Right hindlimb (tissue), 1 donor: ENCODE results near the gene CRCP.
"Not testable (repeated sequence)": the region's sequence is repeated elsewhere in the genome, so short reads cannot be mapped to it uniquely, and the experiment has no call there.

Experiments used
- DNase-seq: peaks from one replicate; pipeline ENCODE4 v3.0.0-alpha.2; 2018

The CRCP gene

DNA sequence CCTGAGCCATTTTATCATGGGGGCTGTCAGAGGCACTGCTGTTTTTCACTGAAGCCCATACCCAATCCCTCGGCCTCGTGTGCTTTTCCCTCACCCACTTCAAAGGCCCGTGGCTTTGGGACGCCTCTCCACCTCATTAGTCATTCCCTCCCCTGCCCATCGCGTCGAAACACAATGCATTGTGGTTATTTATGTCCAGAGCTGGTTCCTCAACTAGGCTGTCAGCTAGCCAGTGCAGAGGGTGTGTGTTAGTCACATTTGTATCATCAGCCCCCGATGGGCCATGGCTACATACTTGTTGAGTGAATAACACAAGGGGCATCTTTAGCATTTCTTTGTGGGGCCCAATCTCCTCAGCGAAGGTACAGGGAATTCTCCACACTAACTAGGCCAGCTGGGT is 3.8 kb upstream of the CRCP start:
- DNase-seq = no peak

DNA sequence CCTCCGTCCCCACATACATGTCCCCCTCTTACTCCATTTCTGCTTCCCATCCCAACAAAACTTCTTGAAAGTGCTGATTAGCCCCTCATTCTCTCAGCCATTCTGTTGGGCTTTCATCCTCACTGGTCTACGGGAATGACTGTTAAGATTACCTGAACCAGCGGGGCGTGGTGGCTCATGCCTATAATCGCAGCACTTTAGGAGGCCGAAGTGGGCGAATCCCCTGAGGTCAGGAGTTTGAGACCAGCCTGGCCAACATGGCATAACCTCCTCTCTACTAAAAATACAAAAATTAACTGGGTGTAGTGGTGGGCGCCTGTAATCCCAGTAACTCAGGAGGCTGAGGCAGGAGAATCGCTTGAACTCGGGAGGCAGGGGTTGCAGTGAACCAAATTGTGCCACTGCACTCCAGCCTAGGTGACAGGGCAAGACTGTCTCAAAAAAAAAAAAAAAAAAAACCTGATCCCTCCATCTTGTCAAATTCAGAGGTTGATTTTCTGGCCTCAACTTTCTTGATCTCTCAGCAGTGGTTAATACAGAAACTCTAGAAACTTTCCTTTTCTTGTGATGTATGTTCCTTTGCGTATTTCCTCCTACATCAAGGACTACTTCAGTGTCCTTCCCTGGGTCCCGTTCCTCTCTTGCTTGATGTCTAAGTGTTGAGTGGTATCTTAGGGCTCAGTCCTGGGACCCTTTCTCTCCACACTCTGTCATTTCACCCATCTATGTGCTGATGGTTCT is 2.2 kb downstream of the CRCP start:
- not testable (repeated sequence) for DNase-seq

DNA sequence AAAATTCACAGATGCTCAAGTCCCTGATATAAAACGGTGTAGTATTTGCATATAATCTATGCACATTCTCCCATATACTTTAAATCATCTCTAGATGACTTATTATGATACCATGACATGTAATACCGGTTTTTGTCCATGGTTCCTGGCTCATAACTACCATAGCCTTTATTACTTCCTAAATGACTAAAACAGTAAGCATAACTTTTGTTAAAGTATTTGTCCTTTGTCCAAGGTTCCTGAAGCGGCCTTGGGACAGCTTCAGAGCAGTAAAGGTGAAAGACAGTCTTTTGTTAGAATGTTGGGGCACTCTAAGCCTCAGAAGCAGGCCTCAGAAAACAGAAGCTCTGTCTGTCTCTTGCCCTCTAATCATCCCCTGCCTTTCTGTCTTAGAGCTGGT is 4.0 kb downstream of the CRCP start:
- no peak for DNase-seq

DNA sequence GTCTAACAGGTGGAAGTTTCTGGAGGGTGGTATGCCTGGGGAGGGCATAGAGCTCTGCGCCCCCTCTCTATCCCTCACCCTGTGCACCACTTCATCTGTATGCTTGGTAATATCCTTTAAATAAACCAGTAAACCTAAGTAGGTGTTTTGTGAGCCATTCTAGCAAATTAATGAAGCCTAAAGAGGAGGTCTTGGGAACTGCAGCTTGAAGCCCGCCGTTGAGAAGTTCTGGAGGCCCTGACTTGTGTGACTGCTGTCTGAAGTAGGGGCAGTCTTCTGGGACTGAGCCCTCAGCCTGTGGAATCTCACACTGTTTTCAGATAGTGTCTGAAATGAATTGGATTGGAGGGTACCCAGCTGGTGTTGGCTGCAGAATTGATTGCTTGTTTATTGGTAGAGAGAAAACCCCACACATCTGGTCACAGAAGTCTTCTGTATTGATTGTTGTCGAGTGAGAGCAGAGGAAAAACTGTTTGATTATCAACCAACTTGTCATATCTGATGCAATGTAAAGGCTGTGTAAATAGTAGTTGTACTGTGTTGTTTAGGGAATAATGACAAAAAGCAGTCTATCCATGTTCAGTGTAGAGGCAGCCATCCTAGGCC is 4.7 kb downstream of the CRCP start:
- no peak for DNase-seq

DNA sequence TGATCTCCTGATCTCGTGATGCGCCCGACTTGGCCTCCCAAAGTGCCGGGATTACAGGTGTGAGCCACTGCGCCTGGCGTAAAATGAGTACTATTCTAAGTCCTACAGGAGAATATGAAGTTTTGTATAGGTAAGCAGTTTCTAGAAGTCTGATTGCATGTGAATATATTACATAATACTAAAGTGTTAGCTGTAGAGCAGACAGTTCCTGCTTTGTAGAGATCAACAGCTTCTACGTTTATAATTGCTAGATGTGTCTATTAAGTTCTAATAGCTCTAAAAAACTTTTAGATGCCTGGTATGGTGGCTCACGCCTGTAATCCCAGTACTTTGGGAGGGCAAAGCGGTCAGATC is 8.5 kb downstream of the CRCP start:
- DNase-seq = no peak

DNA sequence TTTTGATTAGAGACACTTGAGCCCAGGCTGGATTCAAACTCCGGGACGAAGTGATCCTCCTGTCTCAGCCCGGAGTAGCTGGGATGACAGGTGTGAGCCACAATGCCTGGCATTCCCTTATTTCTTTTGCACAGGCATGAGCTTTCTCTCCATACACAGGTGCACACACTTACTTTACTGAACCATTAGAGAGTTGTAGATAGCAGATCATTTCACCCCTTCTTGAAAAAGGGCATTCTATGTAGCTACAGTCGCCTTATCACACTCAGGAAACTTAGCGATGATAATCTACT is 9.9 kb downstream of the CRCP start:
- not testable (repeated sequence) for DNase-seq

DNA sequence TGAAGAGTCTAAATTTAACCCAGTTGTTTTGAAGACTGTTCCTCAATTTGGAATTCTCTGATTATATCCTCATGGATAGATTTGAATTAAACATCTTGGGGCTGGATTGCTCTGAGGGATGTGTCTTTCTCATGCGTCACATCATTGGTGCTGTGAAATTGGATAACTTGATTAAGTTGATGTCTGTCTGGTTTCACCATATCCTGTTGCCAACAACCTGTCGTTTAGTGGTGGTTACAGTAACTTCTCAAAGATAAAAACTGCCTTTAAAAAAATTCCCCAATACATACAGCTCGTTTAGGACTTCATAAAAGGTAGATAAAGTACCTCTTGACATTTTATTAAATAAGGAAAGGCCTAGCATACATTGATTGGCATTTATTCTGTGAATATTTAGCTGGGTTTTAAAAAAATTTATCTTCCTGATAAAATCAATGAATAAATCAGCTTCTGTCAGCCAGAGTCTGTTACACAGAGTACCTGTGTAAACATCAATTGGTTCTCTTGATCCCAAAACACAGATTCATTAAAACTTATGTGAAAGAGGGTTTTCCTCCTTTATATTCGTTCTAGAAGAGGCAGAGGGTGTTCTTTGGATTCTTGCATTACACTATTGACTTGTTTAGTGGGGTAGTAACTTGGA is 10.5 kb downstream of the CRCP start:
- no peak for DNase-seq

DNA sequence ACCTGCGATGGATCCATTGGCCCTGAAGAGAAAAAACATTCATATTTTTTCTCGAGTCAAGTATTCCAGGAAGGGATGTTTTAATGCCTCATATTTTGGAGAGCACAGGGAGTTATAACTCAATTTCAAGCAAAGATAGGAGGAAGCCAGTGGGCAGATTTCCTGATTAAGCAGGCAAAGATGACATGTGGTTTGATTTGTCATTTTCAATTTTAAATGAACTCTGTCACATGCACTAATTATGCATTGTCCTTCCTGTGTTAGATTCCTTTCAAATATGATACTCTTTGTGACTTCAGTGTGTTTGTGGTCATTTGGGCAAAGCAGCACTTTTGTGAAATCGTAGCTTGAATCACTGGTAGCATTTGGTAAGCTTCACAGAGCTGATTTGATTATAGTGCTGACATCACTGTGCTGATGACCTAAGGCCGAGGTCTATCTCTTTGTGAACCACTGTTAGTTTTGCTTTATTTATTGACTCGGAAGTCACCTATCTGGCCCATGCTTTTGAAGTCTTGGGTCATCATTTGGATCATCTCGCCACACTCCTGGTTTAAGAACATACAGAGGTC is 11.2 kb downstream of the CRCP start:
- DNase-seq = not testable (repeated sequence)

DNA sequence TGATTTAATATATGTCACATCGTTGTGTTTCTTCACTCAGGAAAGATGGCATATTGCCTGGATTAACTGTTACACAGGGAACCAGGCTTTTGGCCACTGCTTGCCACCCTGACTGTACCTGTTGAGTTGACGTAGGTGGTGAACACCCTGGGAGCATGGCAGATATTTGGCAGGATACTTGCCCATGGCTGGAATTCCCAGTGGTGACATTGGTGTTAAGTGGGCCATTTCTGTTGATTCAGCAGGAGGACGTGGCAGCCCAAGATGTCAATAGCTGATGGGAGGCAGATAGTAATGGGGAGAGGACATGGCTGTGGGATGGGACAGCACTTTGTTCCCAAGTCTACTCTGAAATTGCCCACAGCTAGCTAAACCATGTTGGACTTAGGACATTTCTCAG is 12.5 kb downstream of the CRCP start:
- DNase-seq = not testable (repeated sequence)

DNA sequence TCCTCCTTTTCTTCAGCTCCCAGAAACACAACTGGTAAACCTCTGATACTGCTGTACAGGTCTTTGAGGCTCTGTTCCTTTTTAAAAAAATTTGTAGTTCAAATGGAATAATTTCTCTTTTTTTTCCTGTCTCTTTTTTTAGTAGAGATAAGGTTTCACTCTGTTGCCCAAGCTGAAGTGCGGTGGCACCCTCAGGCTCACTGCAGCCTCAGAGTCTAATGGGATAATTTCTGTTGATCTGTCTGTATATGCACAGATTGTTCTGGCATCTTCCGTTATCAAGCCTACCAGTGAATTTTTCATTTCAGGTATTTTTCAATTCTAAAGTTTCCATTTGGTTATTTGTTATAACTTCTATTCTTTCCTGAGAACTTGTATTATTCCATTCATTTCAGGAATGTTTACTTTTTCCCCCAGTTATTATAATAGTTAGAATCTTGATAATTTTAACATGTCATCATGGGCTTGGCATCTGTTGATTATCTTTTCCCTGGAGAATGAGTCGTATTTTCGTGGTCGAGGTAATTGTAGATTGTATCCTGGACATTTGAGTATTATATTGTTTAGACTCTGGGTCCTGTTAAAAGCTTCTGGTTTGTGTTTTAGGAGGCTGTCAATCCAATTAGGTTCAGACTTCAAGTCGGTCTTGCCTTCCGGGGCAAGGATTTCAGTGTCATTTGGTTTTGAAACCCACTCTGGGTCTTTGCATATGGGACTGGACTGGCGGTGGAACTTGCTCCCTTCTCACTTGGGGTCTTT is 24.5 kb downstream of the CRCP start:
- no peak for DNase-seq

DNA sequence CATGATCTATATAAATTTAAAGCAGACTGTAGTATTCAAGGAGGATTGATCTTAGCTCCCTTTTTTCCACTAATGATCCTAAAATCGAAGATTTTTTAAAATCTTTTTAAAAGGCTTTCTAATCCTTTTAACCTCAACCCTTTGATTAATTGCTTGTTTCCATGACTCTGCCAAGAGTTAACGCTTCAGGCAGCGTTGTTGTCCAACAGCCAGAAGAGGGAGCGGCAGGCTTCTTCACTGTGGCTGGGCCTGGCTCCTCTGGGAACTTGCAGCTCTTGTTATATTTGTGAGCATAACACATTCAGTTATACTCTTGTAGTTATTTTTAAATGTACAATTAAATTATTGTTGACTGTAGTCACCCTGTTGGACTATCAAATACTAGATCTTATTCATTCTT is 26.3 kb downstream of the CRCP start:
- peak; percentile 69 for DNase-seq

DNA sequence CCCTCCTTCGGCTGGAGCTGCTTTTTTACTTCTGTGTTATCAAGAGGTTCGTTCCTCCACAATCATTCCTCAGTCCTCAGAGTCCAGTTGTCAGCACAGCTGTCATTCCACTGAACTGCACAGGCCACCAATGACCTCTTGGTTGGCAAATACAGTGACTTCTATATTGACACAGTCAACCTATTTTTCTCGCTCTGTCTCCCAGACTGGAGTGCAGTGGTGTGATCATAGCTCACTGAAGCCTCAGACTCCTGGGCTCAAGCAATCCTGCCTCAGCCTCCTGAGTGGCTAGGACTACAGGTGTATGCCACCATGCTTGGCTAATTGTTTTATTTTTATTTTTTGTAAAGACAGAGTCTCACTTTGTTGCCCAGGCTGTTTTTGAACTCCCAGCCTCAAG is 27.7 kb downstream of the CRCP start:
- no peak for DNase-seq

DNA sequence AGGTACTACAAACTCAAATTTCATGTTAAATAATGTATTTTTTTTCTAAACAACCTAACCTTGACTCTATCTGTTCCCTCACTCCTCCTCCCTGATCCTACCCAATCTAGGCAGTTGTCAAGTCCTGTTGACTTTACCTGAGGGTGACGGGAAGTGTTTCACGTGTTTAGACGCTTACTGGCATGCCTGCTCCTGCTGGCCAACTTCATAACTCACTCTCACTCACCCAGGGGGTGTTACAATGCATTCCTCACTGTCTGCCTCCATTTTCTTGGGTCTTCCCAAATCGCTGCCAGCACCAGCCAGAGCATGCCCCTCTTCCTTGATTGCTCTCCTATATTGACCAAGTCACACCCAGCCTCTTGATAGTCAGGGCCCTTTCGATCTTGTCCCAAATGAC is 28.3 kb downstream of the CRCP start:
- DNase-seq = no peak

DNA sequence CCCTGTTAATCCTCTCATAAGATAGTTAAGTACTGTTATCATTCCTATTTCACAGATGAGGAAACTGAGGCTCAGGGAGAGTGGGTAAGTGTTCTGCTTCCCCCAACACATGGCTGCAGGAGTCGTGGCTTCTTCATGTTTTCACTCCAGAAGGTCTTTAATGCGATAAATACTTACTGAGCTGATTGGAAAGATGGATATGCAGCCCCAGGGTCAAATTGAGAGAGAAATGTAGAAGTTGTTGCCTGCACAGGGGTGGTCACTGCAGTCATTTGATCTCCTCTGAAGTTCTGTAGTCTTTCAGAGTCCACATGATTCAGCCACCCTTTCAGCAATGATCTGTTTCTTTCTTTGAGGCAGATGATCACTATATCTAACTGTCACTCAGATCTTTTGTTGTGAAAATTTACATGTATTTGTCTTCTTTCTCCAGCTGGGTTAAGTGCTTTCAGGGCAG is 29.3 kb downstream of the CRCP start:
- DNase-seq = no peak

DNA sequence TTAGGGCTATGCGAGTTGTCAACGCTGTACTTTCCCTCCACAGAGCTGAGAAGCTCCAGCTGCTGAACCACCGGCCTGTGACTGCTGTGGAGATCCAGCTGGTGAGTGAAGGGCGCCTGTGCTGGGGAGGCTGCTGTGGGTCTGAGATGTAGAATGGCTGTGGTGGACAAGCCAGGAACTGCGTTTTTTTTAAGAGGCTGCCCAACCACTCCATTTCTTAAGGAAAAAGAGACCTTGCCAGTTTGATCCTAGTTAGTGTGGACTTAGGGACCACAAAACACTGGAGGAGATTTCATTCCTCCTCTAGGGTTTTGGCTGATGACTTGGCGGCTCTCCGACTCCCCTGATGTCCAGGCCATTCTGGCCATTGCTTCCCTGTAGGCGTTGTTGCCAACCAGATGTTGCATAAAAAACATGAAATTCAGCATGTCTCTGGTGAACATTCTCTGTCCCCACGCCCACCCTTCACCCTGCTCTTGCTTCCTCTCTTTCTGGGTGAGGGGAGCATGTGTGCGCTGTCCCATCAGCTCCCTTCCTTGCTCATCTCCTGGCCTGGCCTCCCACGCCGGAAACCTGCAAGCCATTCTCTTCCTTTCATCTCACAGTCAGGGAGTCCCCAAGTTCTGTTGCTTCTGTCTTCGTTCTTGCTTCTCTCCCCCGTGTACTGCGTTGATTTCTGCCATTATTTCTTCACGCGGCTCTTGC is 30.9 kb downstream of the CRCP start:
- peak; percentile 32 for DNase-seq

DNA sequence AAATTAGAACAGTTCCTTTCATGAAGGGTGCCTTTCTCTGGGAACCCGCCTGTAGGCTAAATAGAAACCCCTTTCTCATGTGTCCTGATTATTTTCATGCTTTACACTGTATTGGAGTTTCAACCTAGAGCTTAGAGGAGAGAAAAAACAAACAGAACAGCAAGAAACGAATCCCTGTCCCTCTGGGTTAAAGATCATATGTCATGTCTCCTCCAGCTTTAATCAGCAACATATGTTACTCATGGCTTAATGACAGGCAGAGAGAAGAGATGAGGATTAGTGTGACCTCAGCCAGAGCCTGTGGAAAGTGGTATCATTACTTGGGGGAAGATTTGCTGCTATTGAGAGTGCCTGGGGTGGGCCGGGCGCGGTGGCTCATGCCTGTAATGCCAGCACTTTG is 32.1 kb downstream of the CRCP start:
- no peak for DNase-seq

DNA sequence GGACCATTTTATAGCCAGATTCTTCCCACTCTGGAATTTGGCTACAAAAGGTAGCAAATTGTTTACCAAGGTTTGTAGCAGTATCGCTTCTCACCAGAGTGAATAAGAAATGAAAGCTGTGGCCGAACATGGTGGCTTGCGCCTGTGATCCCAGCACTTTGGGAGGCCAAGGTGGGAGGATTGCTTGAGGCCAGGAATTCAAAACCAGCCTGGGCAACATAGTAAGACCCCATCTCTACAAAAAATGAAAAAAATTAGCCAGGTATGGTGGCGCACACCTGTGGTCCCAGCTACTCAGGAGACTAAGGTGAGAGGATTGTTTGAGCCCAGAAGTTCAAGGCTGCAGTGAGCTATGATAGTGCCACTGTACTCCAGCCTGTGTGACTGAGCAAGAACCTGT is 33.0 kb downstream of the CRCP start:
- DNase-seq = not testable (repeated sequence)

DNA sequence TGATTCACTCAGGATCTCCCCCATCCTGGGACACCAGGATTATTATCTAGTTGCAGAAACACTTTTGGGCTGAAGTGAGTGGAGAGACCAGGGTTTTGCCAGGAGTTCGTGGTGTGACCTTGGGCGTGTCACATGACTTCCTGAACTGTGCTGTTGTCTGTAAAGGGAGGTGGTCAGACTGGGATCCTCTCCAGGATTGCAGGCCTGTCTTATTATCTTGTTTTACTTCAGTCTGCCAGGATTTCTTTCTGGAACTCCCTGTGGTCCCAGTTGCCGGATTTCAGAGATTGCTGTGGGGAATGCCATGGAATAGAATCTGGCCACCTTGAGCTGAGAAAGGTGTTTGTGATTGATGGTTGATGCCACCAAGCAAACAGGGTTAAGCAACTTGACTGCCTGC is 35.8 kb downstream of the CRCP start:
- DNase-seq = peak; percentile 63

DNA sequence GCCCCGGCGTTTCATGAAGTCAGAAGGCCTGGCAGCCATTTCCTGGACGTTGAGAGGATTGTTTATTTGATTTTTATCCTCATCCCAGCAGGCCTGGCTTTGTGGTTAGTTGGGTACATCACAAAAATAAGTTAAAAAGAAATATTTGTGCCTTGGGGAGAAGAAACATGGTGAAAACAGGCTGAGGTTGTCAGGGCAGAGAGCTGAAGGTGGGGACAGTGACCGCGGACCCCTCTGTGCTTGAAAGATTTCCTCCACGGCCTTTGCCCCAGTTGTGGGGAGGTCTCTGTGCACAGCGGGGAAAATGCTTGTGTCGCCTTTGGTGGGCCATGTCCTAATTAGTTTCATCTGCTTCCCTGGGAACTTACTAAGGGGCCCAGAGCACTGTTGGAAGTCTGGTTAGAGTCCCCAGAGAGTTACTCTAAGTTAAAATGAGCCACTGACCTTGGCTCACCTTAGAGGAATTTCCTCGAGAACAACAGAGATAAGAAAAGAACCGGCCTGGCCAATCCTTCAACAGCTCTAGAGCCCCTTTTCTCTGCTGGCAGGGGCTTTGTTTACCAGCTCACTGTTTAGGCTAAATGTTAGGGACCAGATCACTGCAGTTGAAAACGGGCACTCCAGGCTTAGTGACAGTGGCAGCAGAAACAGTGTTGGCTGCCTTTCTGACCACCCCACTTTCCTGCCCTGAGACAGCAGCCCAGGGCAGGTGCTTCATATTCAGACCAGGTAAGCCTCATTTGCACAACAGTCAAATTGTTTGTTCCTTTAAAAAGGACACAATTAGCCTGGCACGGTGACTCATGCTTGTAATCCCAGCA is 37.9 kb downstream of the CRCP start:
- DNase-seq = no peak

DNA sequence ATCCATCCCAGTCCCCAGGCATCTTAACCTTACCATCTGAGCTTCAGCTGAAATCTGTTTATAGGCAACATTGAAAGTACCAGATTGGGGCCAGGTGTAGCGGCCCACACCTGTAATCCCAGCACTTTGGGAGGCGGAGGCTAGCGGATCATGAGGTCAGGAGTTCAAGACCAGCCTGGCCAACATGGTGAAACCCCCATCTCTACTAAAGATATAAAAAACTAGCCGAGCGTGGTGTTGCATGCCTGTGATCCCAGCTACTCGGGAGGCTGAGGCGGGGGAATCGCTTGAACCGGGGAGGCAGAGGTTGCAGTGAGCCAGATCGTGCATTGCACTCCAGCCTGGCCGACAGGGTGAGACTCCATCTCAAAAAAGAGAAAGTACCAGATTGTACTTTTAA is 39.0 kb downstream of the CRCP start:
- no peak for DNase-seq

DNA sequence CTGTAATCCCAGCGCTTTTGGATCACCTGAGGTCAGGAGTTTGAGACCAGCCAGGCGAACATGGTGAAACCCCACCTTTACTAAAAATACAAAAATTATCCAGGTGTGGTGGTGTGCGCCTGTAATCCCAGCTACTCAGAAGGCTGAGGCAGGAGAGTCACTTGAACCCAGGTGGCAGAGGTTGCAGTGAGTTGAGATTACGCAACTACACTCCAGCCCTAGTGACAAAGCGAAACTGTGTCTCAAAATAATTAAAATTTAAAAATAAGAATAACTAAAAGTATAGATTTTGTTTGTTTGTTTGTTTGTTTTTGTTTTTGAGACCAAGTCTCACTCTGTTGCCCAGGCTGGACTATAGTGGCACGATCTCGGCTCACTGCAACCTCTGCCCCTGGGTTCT is 41.4 kb downstream of the CRCP start:
- not testable (repeated sequence) for DNase-seq

DNA sequence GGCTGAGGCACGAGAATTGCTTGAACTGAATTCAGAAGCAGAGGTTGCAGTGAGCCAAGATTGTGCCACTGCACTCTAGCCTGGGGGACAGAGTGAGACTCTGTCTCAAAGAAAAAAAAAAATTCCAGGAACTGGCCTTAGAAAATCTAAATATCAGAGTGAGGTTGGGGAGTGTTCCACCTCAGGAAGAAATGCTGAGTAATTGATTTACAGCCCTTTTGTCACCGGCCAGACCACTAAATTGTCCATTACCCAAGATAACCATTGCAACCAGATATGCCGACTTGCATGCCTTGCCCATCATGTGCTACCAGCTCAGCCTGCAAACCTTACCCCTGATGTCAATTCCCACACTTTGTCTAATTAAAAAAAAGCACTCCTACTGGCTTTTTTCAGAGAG is 42.4 kb downstream of the CRCP start:
- no peak for DNase-seq
